Lung (tissue), 12 donors: ENCODE measurements around the gene FAM13A. TPM values are rescaled to one million over a fixed set of nuclear protein-coding genes. Genes with fewer than 3 reads are reported as not detected.
A peak's percentile ranks its signal among the peaks of the same experiment; 100 is the strongest.

Source experiments
- ATAC-seq: fragments of 200-7000 bp; cut with Tn5 transposase; one replicate; pipeline ENCODE4 v1.9.1; 2020; ENCODE audit warnings: moderate number of reproducible peaks; ENCODE audit not compliant: insufficient read depth, low FRiP score
- DNase-seq, 3 donors: peaks; one replicate each; pipeline ENCODE4 v3.0.0-alpha.2; 2013 to 2017
- H3K27ac ChIP-seq, 2 donors: one replicate each; pipeline ENCODE4 v1.5.1; 2013; ENCODE audit warnings: mild to moderate bottlenecking in 2 of 2, moderate library complexity in 2 of 2, control low read depth in 1 of 2, inconsistent platforms in 1 of 2, low read depth in 1 of 2, low read length in 1 of 2
- H3K27me3 ChIP-seq, 3 donors: one replicate each; pipeline ENCODE4 v1.5.1; 2013; ENCODE audit warnings: low read length in 2 of 3; ENCODE audit not compliant: control insufficient read depth in 3 of 3, insufficient read depth in 3 of 3
- H3K36me3 ChIP-seq, 4 donors: one replicate each; pipeline ENCODE4 v1.5.1; 2013; ENCODE audit warnings: low read length in 4 of 4, mild to moderate bottlenecking in 1 of 4, moderate library complexity in 1 of 4; ENCODE audit not compliant: control insufficient read depth in 4 of 4, insufficient read depth in 4 of 4
- H3K4me1 ChIP-seq, 5 donors: one replicate each; pipeline ENCODE4 v1.5.1; 2013; ENCODE audit warnings: low read length in 5 of 5, mild to moderate bottlenecking in 2 of 5, moderate library complexity in 1 of 5; ENCODE audit not compliant: control insufficient read depth in 5 of 5, insufficient read depth in 5 of 5
- H3K4me3 ChIP-seq: one replicate; pipeline ENCODE4 v1.5.1; 2013; ENCODE audit warnings: mild to moderate bottlenecking, control low read depth, moderate library complexity
- H3K9ac ChIP-seq, 2 donors: one replicate each; pipeline ENCODE4 v1.5.1; 2013; ENCODE audit warnings: low read length in 2 of 2, control low read depth in 1 of 2; ENCODE audit not compliant: insufficient read depth in 1 of 2
- H3K9me3 ChIP-seq, 4 donors: one replicate each; pipeline ENCODE4 v1.5.1; 2013; ENCODE audit warnings: low read length in 3 of 4, mild to moderate bottlenecking in 1 of 4, moderate library complexity in 1 of 4; ENCODE audit not compliant: control insufficient read depth in 4 of 4, insufficient read depth in 3 of 4
- CTCF ChIP-seq: IDR thresholded peaks from 2 replicates; pipeline ENCODE4 v1.5.1; 2012; ENCODE audit warnings: mild to moderate bottlenecking; ENCODE audit errors: control extremely low read depth, extremely low read depth
- WGBS, 2 donors: extraction: QIAGEN DNeasy Blood & Tissue Kit; methylation state at CpG; one replicate each; pipeline ENCODE4 v1.1.7; 2013; 5-methylcytosine and 5-hydroxymethylcytosine counted together
- polyA plus RNA-seq, 2 donors: library from polyadenylated mRNA; stranded (reverse); fragments of 200-250 nt; gene quantifications; one replicate each; pipeline ENCODE4 v1.2.1, GENCODE V29; 2013
- total RNA-seq, 2 donors: library from RNA; depleted of rRNA in 1 of 2; stranded (reverse); fragments of >200 nt in 1 of 2; gene quantifications; one replicate each; pipeline ENCODE4 v1.2.1, GENCODE V29; 2014 to 2021
- donor health status: control.
- donor health status: control.
- donor health status: Bipolar disorder and iron deficiency.
- donor health status: healthy.
- donor health status: DM: yes; HTN: yes; CAD: no.

FAM13A gene
- total and polyA plus RNA-seq, 4 donors = 9.2 to 122 (median 29.3) TPM

DNA sequence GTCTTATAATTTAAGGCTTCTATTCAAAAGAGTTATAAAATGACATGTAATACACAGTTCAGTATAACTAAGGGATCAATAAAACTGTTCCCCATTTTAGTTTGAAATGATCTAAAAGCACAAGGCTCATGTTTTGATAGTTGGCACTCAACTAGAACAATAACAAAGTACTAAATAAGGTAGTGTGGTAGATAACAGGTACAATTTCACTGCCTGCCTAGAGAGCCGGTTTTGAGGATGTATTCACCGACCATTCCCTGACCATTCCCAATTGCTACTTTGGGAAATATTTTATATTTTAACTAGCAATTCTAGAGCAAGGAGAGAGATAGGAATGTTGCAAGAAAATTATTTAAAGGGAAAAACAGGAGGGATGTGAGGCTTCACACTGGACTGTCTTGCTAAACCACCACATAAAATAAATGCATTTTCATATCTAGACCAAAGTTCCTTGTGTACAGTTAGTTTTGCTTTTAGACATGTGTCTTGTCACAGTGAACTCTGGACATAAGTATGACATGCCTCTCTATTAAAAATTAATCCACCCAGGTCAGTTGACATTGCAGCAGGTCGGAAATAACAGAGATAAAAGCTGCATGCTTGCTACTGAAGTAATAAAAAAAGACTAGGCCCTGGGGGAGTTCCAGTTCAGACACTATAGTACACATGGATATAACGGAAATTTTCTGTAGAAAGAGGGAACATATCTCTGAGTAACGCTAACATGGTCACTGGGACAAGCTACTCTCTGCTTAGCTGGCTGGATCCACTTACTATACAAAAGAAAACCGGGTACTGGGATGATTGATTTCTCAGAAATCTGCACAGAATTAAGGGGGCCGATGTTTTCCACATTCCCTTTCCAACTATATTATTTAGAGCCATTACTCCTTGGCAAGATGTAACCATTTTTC lies 303.1 kb downstream of the FAM13A start:
- no peaks in the 10 kb centered on the region for H3K9me3 ChIP-seq
- DNase-seq (no peak), ATAC-seq (no peak)
- 76 to 77% methylated on average over 7 of the region's 7 CpGs for WGBS, 2 donors
- H3K4me1 ChIP-seq = peaks cover 1 to 14% (median 10%) of the 10 kb centered on the region in 5 donors
- no peak overlapping the region for H3K4me3 ChIP-seq
- no peaks in the 10 kb centered on the region for H3K27me3 ChIP-seq
- no peak overlapping the region for H3K9ac ChIP-seq
- TF ChIP-seq CTCF = no peak
- peaks cover 12 to 31% (median 23%) of the 10 kb centered on the region in 4 donors for H3K36me3 ChIP-seq
- H3K27ac ChIP-seq = peak overlapping the region in 1 of 2 donors; percentile 9

DNA sequence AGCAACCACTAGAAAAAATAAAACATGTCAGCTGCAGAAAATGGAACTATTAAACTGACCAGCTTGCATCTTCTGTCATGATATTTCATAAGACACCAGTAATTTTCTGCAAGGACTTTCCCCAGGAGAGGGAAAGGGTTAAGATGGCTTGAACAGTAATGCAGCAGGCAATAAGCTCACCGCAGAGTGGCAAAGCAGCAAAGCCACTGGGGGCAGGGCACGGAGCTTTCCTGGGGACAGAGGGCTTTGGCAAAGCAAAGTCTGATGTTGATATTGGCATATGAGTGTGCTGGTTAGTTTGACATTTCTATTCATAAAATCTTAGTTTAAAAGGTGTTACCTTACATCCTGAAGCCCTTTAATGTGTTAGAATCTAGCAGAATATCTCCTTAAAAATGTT lies 304.2 kb downstream of the FAM13A start:
- Histone ChIP-seq H3K27me3 (no peaks in the 10 kb centered on the region), H3K4me3 (no peak overlapping the region), H3K4me1 (peaks cover 0 to 8% (median 1%) of the 10 kb centered on the region in 5 donors), H3K9ac (no peak overlapping the region), H3K27ac (no peak overlapping the region), H3K9me3 (no peaks in the 10 kb centered on the region), H3K36me3 (peaks cover 18 to 33% (median 29%) of the 10 kb centered on the region in 4 donors)
- WGBS, 2 donors = 72 to 75% methylated on average over 2 of the region's 2 CpGs
- no peak for DNase-seq
- ATAC-seq = no peak
- TF ChIP-seq CTCF = no peak

- H3K4me3 ChIP-seq = no peak overlapping the region
- H3K9me3 ChIP-seq = no peaks in the 10 kb centered on the region
- 84 to 93% methylated on average over 4 of the region's 4 CpGs for WGBS, 2 donors
- peaks cover 0 to 8% (median 3%) of the 10 kb centered on the region in 5 donors for H3K4me1 ChIP-seq
- no peak for TF ChIP-seq CTCF
- no peaks in the 10 kb centered on the region for H3K27me3 ChIP-seq
- H3K36me3 ChIP-seq = peaks cover 23 to 37% (median 32%) of the 10 kb centered on the region in 4 donors
- ATAC-seq (no peak), DNase-seq (no peak)
- H3K9ac ChIP-seq = no peak overlapping the region
- no peak overlapping the region for H3K27ac ChIP-seq
Measured at GRCh38 chr4:88752076-88752463, 304.9 kb downstream of the FAM13A start.
